A549 (cell line): ENCODE data around the gene DPY19L1.
"Not testable (repeated sequence)": the region's sequence is repeated elsewhere in the genome, so short reads cannot be mapped to it uniquely, and the experiment has no call there.

Experiments
- CEBPB ChIP-seq, 2 experiments: fragments of >200 bp in 1 of 2; sonication (Bioruptor Twin) in 1 of 2; formaldehyde crosslinking in 1 of 2; IDR thresholded peaks; 2 replicates each; pipeline ENCODE4 v1.6.1; 2012 to 2016
- EP300 ChIP-seq, 2 experiments: fragments of >200 bp; sonication (Bioruptor Twin); formaldehyde crosslinking; IDR thresholded peaks; 2 replicates in 1 of 2; 3 replicates in 1 of 2; pipeline ENCODE4 v1.6.1; 2016 to 2017
- HOXA7 ChIP-seq: fragments of 250-450 bp; sonication (Bioruptor Pico); IDR thresholded peaks from 2 replicates; pipeline ENCODE4 v1.5.0; 2020; ENCODE audit warnings: mild to moderate bottlenecking, moderate library complexity
- MYC ChIP-seq: IDR thresholded peaks from 2 replicates; pipeline ENCODE4 v1.6.1; 2012; ENCODE audit warnings: mild to moderate bottlenecking, inconsistent platforms, low read length, improper control_type of control experiment, borderline replicate concordance
- NFE2L2 ChIP-seq: fragments of 150-350 bp; conservative IDR thresholded peaks from 2 replicates; pipeline ENCODE4 v1.6.1; 2014; ENCODE audit warnings: low read length
- PBX3 ChIP-seq: IDR thresholded peaks from 2 replicates; pipeline ENCODE4 v1.6.1; 2012
- POLR2A ChIP-seq: IDR thresholded peaks from 2 replicates; pipeline ENCODE4 v1.6.1; 2012; ENCODE audit warnings: mild to moderate bottlenecking, low read length
- RAD21 ChIP-seq, 2 experiments: fragments of >200 bp in 1 of 2; sonication (Bioruptor Twin) in 1 of 2; formaldehyde crosslinking in 1 of 2; IDR thresholded peaks in 1 of 2; conservative IDR thresholded peaks in 1 of 2; 2 replicates in 1 of 2; 3 replicates in 1 of 2; pipeline ENCODE4 v1.6.1; 2012 to 2018; ENCODE audit warnings: inconsistent platforms in 1 of 2
- TF ChIP-seq, protein P1 (sequence below): fragments of >200 bp; sonication (Bioruptor Twin); formaldehyde crosslinking; IDR thresholded peaks from 3 replicates; pipeline ENCODE4 v1.5.1; 2016

- not testable (repeated sequence) for TF ChIP-seq MYC; POLR2A; HOXA7; RAD21 (conservative IDR thresholded peaks at IDR 0.05 in 1 of 2, IDR thresholded peaks at IDR 0.05 in 1 of 2); NFE2L2; PBX3; CEBPB (IDR thresholded peaks at IDR 0.05); EP300 (IDR thresholded peaks at IDR 0.05)
- TF ChIP-seq, protein P1, sequence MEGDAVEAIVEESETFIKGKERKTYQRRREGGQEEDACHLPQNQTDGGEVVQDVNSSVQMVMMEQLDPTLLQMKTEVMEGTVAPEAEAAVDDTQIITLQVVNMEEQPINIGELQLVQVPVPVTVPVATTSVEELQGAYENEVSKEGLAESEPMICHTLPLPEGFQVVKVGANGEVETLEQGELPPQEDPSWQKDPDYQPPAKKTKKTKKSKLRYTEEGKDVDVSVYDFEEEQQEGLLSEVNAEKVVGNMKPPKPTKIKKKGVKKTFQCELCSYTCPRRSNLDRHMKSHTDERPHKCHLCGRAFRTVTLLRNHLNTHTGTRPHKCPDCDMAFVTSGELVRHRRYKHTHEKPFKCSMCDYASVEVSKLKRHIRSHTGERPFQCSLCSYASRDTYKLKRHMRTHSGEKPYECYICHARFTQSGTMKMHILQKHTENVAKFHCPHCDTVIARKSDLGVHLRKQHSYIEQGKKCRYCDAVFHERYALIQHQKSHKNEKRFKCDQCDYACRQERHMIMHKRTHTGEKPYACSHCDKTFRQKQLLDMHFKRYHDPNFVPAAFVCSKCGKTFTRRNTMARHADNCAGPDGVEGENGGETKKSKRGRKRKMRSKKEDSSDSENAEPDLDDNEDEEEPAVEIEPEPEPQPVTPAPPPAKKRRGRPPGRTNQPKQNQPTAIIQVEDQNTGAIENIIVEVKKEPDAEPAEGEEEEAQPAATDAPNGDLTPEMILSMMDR = not testable (repeated sequence)
Measured at GRCh38 chr7:35047912-35048305, 10.6 kb upstream of the DPY19L1 start.
